22Rv1 (cell line): ENCODE measurements around the gene HOTAIR.

ENCODE experiments used
- CTCF ChIP-seq: fragments of 450-650 bp; IDR thresholded peaks from 2 replicates; pipeline ENCODE4 v1.5.1; 2017; ENCODE audit warnings: mild to moderate bottlenecking
- ZFX ChIP-seq: fragments of 450-650 bp; IDR thresholded peaks from 2 replicates; pipeline ENCODE4 v1.6.1; 2017; ENCODE audit warnings: antibody characterized with exemption, borderline replicate concordance

DNA sequence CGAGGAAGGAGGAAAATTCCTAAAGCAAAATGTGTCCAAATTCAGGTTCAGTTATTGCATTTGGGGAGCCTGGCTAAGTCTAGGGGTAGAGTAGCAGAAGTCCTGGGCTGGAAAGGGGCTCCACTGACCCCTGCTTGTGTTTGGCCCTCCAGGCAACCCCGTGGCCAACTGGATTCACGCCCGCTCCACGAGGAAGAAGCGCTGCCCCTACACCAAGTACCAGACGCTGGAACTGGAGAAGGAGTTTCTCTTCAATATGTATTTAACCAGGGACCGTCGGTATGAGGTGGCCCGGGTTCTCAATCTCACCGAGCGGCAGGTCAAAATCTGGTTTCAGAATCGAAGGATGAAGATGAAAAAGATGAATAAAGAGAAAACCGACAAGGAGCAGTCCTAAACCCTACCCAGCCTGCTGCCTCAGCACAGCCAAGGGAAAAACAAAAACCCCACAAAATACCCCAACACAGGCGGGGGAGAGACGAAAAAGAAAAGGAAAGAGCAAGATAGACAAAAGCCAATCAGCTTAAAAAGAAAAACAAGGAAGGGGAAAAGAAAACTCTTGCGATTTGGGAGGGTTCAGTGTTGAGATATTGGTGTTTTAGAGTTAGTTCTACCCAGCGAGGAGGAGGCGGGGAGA is 27.6 kb upstream of the HOTAIR start:
- no peak for TF ChIP-seq CTCF
- TF ChIP-seq ZFX: no peak
